B cell (primary cell): ENCODE data around the gene PDPN. TPM values are rescaled to one million over a fixed set of nuclear protein-coding genes. Genes with fewer than 3 reads are reported as not detected.

ENCODE experiments used
- ATAC-seq: fragments of 200-7000 bp; cut with Tn5 transposase; one replicate; pipeline ENCODE4 v1.10.0; 2021; ENCODE audit warnings: low read depth, mild to moderate bottlenecking, moderate number of reproducible peaks, moderate library complexity
- CTCF ChIA-PET: fragments of 350-600 bp; sonication (Branson Sonifier 250); formaldehyde crosslinking; loops from one replicate; lab custom pipeline; 2021; ENCODE audit warnings: antibody characterized with exemption, inconsistent platforms; lab: Charles Lee
- POLR2A ChIA-PET: fragments of 350-600 bp; sonication (Branson Sonifier 250); formaldehyde crosslinking; loops from one replicate; lab custom pipeline; 2021; ENCODE audit warnings: antibody characterized with exemption; lab: Charles Lee
- DNase-seq: peaks from one replicate; pipeline ENCODE4 v3.0.0; 2013
- H2AFZ ChIP-seq: 2 replicates; pipeline ENCODE4 v1.6.1; 2012; ENCODE audit warnings: mild to moderate bottlenecking, low read depth, low read length; ENCODE audit not compliant: insufficient read depth, poor library complexity, severe bottlenecking
- H3K27ac ChIP-seq, 2 donors: 1 replicate in 1 of 2; 2 replicates in 1 of 2; pipeline ENCODE4 v1.5.1; 2012 to 2013; ENCODE audit warnings: low read length in 2 of 2, mild to moderate bottlenecking in 2 of 2, moderate library complexity in 1 of 2
- H3K27me3 ChIP-seq, 4 experiments: fragments of 200-600 bp in 1 of 4; sonication (generic) in 1 of 4; replicated peaks in 1 of 4; 1 replicate in 2 of 4; 2 replicates in 2 of 4; pipeline versions ENCODE4 v1.6.1 to v1.7.0; 2013 to 2016; ENCODE audit warnings: low read length in 3 of 4, mild to moderate bottlenecking in 2 of 4, mixed read lengths in 1 of 4, moderate library complexity in 1 of 4; ENCODE audit not compliant: insufficient read depth in 4 of 4, control insufficient read depth in 3 of 4; ENCODE audit errors: control extremely low read depth in 1 of 4
- H3K36me3 ChIP-seq, 2 experiments: replicated peaks in 1 of 2; 1 replicate in 1 of 2; 2 replicates in 1 of 2; pipeline versions ENCODE4 v1.6.1 to v1.7.1; 2013; ENCODE audit warnings: low read length in 1 of 2; ENCODE audit not compliant: insufficient read depth in 2 of 2, control insufficient read depth in 1 of 2; ENCODE audit errors: control extremely low read depth in 1 of 2, extremely low read depth in 1 of 2
- H3K4me1 ChIP-seq, 2 donors: fragments of 200-600 bp in 1 of 2; sonication (generic) in 1 of 2; 1 replicate in 1 of 2; 2 replicates in 1 of 2; pipeline versions ENCODE4 v1.5.1 to v1.6.1; 2013 to 2017; ENCODE audit warnings: low read length in 2 of 2; ENCODE audit not compliant: control insufficient read depth in 2 of 2, insufficient read depth in 2 of 2
- H3K4me2 ChIP-seq: replicated peaks from 2 replicates; pipeline ENCODE3; 2012; ENCODE audit warnings: mild to moderate bottlenecking, low read depth, low read length; ENCODE audit not compliant: poor library complexity, severe bottlenecking
- H3K4me3 ChIP-seq, 5 experiments: fragments of 200-600 bp in 1 of 5; sonication (generic) in 1 of 5; 1 replicate in 3 of 5; 2 replicates in 2 of 5; pipeline versions ENCODE4 v1.5.1 to v1.7.0; 2011 to 2016; ENCODE audit warnings: low read length in 4 of 5, mild to moderate bottlenecking in 4 of 5, low read depth in 2 of 5, control low read depth in 1 of 5, moderate library complexity in 1 of 5; ENCODE audit not compliant: insufficient read depth in 1 of 5; ENCODE audit errors: control extremely low read depth in 1 of 5, extremely low read depth in 1 of 5
- H3K79me2 ChIP-seq: fragments of 200-600 bp; sonication (generic); one replicate; pipeline ENCODE4 v1.6.0; 2016; ENCODE audit warnings: low read length; ENCODE audit not compliant: control insufficient read depth, insufficient read depth
- H3K9ac ChIP-seq: fragments of 200-600 bp; sonication (generic); 2 replicates; pipeline ENCODE4 v1.6.1; 2017; ENCODE audit warnings: mild to moderate bottlenecking, low read length, moderate library complexity
- H3K9me3 ChIP-seq, 3 donors: one replicate each; pipeline versions ENCODE4 v1.6.1 to v1.7.1; 2013; ENCODE audit warnings: low read length in 2 of 3; ENCODE audit not compliant: control insufficient read depth in 2 of 3, insufficient read depth in 1 of 3; ENCODE audit errors: control extremely low read depth in 1 of 3
- H4K20me1 ChIP-seq: 2 replicates; pipeline ENCODE4 v1.6.0; 2012; ENCODE audit warnings: mild to moderate bottlenecking, low read length; ENCODE audit not compliant: insufficient read depth, control insufficient read depth, poor library complexity, severe bottlenecking
- H3K27ac Mint-ChIP-seq: one replicate; pipeline ENCODE4 v1.8.0; 2021; ENCODE audit warnings: mixed read lengths
- H3K27me3 Mint-ChIP-seq: one replicate; pipeline ENCODE4 v1.8.0; 2021; ENCODE audit warnings: mixed read lengths
- H3K4me1 Mint-ChIP-seq: one replicate; pipeline ENCODE4 v1.8.0; 2021; ENCODE audit warnings: mixed read lengths
- H3K4me3 Mint-ChIP-seq: one replicate; pipeline ENCODE4 v1.8.0; 2021; ENCODE audit warnings: mixed read lengths
- H3K9me3 Mint-ChIP-seq: one replicate; pipeline ENCODE4 v1.8.0; 2022; ENCODE audit warnings: mixed read lengths; ENCODE audit not compliant: insufficient read depth
- CTCF ChIP-seq: fragments of 200-600 bp; IDR thresholded peaks from one replicate; pipeline ENCODE4 v1.8.0; 2022; ENCODE audit warnings: antibody characterized with exemption, mild to moderate bottlenecking
- EZH2 ChIP-seq: IDR thresholded peaks from 2 replicates; pipeline ENCODE4 v1.6.1; 2012; ENCODE audit warnings: borderline replicate concordance, low read depth, mild to moderate bottlenecking, moderate library complexity, low read length; ENCODE audit not compliant: insufficient read depth, poor library complexity, severe bottlenecking
- WGBS: methylation state at CpG from one replicate; pipeline ENCODE4 v1.1.5; 2013; ENCODE audit warnings: missing lambda C conversion rate; ENCODE audit not compliant: insufficient coverage; 5-methylcytosine and 5-hydroxymethylcytosine counted together
- intact Hi-C: fragments of 100-400 bp; cut with micrococcal nuclease; formaldehyde crosslinking; loops from one replicate; pipeline ENCODE4 v1.10.0; 2022
- polyA plus RNA-seq: library from polyadenylated mRNA; depleted of rRNA; stranded (reverse); fragments of >200 nt; gene quantifications from 2 replicates; pipeline ENCODE4 v1.2.3, GENCODE V29; 2012
- total RNA-seq, 2 donors: library from RNA; stranded (reverse); fragments of 120-200 nt in 1 of 2; gene quantifications; 1 replicate in 1 of 2; 2 replicates in 1 of 2; pipeline versions ENCODE4 v1.2.3 to v1.2.4, GENCODE V29; 2013 to 2022

Gene PDPN
- total and polyA plus RNA-seq, 2 donors (not counting 1 experiment from before 2014, with no cell fraction given), result not detected

- 16% methylated on average over 44 of the region's 47 CpGs for WGBS
- ChIA-PET CTCF (no interaction called here), POLR2A (no interaction called here)
- intact Hi-C loops, result no loop called here
- no peak overlapping the region for H3K4me3 Mint-ChIP-seq
- H3K4me1 ChIP-seq, result no peaks in the 10 kb centered on the region
- H3K36me3 ChIP-seq, result no peaks in the 10 kb centered on the region
- H3K9me3 ChIP-seq, result no peaks in the 10 kb centered on the region
- H3K4me2 ChIP-seq, result no peak overlapping the region
- no peak overlapping the region for H3K4me3 ChIP-seq
- H3K27ac Mint-ChIP-seq, result no peak overlapping the region
- no peak overlapping the region for H3K9ac ChIP-seq
- H3K9me3 Mint-ChIP-seq, result no peaks in the 10 kb centered on the region
- no peaks in the 10 kb centered on the region for H3K79me2 ChIP-seq
- H3K27me3 ChIP-seq, result peaks cover 0 to 54% (median 10%) of the 10 kb centered on the region in 4 experiments
- no peak overlapping the region for H2AFZ ChIP-seq
- H3K27ac ChIP-seq, result no peak overlapping the region
- H3K4me1 Mint-ChIP-seq, result no peaks in the 10 kb centered on the region
- H4K20me1 ChIP-seq, result no peaks in the 10 kb centered on the region
- ATAC-seq (no peak), DNase-seq (no peak)
- TF ChIP-seq EZH2 (no peak), CTCF (no peak)
- H3K27me3 Mint-ChIP-seq, result peaks cover 67% of the 10 kb centered on the region
Measured at GRCh38 chr1:13583966-13584791, 547 bp downstream of the PDPN start.

DNA sequence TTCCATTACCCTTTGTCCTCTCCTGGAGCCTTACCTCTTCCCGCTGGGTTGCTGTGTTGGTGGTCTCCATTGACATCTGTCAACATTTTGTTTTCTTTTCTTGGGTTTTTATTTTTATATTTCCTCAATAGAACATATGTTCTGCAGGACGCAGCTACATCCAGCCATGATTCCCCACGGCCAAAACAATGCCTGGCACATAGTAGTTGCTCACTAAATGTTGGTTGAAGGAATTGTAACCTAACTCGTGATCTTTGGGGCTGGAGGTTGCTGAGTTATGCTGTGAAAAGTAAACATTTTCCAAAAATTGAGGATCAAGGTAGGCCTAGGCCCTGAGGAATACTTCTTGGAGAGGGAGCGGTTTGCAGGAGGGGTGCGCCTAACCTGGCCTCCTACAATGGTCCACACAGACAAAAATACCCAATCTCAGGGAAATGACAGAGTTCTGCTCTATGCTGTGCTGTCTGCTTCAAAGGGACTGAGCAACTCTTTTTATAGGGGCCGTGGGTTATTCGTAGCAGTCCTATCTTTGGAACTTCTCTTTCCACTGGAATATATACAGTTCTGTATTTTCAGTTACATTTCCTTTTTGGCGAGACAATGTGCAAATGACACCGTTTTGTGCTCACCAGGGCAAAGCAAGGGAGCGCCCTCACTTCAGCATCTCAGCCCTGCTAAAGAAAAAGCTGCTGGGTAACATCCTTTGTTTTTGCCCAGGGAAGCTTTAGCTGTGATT lies 1.4 kb downstream of the PDPN start:
- ChIA-PET POLR2A (no interaction called here), CTCF (no interaction called here)
- Histone ChIP-seq H3K4me3 (no peak overlapping the region), H3K4me2 (no peak overlapping the region), H3K4me1 (no peaks in the 10 kb centered on the region), H3K36me3 (no peaks in the 10 kb centered on the region), H3K9ac (no peak overlapping the region), H4K20me1 (no peaks in the 10 kb centered on the region), H3K27me3 (peaks cover 0 to 54% (median 10%) of the 10 kb centered on the region in 4 experiments), H3K79me2 (no peaks in the 10 kb centered on the region), H3K9me3 (no peaks in the 10 kb centered on the region), H2AFZ (no peak overlapping the region), H3K27ac (no peak overlapping the region)
- DNase-seq (no peak), ATAC-seq (no peak)
- Mint-ChIP-seq H3K27ac (no peak overlapping the region), H3K9me3 (no peaks in the 10 kb centered on the region), H3K4me1 (no peaks in the 10 kb centered on the region), H3K27me3 (peaks cover 69% of the 10 kb centered on the region), H3K4me3 (no peak overlapping the region)
- TF ChIP-seq EZH2 (no peak), CTCF (no peak)
- intact Hi-C loops, result no loop called here
- 60% methylated on average over 5 of the region's 11 CpGs for WGBS
